ENCODE results near the gene WWTR1.

DNA sequence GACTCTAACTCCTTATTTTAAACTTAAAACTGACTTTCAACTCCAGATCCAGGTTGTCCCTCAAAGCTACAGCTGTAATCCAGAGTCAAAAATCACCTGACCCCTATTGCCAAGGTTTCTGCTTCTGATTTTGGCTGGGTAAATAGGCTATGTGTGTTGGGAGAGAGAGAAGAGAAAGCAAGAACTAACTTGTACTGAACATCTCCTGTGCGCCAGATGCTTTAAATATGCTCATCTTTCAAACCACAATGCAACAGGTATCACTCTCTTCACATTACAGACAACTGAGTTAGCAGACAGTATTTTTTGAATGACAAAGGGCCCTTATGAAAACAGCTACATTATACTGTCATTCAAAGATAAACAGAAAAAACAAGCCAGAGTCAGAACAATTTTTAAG lies 7.0 kb downstream of the WWTR1 start:
- TF ChIP-seq, protein P1, sequence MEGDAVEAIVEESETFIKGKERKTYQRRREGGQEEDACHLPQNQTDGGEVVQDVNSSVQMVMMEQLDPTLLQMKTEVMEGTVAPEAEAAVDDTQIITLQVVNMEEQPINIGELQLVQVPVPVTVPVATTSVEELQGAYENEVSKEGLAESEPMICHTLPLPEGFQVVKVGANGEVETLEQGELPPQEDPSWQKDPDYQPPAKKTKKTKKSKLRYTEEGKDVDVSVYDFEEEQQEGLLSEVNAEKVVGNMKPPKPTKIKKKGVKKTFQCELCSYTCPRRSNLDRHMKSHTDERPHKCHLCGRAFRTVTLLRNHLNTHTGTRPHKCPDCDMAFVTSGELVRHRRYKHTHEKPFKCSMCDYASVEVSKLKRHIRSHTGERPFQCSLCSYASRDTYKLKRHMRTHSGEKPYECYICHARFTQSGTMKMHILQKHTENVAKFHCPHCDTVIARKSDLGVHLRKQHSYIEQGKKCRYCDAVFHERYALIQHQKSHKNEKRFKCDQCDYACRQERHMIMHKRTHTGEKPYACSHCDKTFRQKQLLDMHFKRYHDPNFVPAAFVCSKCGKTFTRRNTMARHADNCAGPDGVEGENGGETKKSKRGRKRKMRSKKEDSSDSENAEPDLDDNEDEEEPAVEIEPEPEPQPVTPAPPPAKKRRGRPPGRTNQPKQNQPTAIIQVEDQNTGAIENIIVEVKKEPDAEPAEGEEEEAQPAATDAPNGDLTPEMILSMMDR (IDR thresholded peaks at IDR 0.05 in 4 of 5, conservative IDR thresholded peaks at IDR 0.05 in 1 of 5): no peak
- no peak for TF ChIP-seq POLR2A (IDR thresholded peaks at IDR 0.05)
